H1 (cell line): ENCODE data around the gene PRKAA1. TPM values are rescaled to one million over a fixed set of nuclear protein-coding genes. Genes with fewer than 3 reads are reported as not detected.
A peak's percentile ranks its signal among the peaks of the same experiment; 100 is the strongest.

Source experiments
- CTCF ChIA-PET: fragments of 300-600 bp; sonication (Branson Sonifier 250); formaldehyde crosslinking; loops from one replicate; lab custom pipeline; 2021; ENCODE audit not compliant: partially characterized antibody; lab: Charles Lee
- POLR2A ChIA-PET: fragments of 300-600 bp; sonication (Branson Sonifier 250); formaldehyde crosslinking; loops from one replicate; lab custom pipeline; 2021; ENCODE audit warnings: inconsistent platforms; ENCODE audit not compliant: partially characterized antibody; lab: Charles Lee
- DNase-seq, 2 experiments: peaks; one replicate each; pipeline versions ENCODE4 v3.0.0 to v3.0.0-alpha.2; 2010 to 2022; ENCODE audit warnings: low spot score in 2 of 2, low read depth in 1 of 2, mixed read lengths in 1 of 2
- FAIRE-seq: peaks from 2 replicates; lab custom pipeline; 2011; peaks lifted over from hg19 to GRCh38; lab: Jason Lieb, UNC
- H2AFZ ChIP-seq: 2 replicates; pipeline ENCODE4 v1.8.1; 2012; ENCODE audit warnings: low read length, inconsistent platforms
- H2AK5ac ChIP-seq: 2 replicates; pipeline ENCODE4 v1.6.1; 2013; ENCODE audit warnings: low read depth, low read length
- H2BK120ac ChIP-seq: replicated peaks from 2 replicates; pipeline ENCODE3; 2013; ENCODE audit warnings: low read depth, low read length, inconsistent platforms
- H2BK12ac ChIP-seq: 2 replicates; pipeline ENCODE4 v1.6.1; 2013; ENCODE audit warnings: low read depth, low read length
- H2BK15ac ChIP-seq: 2 replicates; pipeline ENCODE4 v1.6.1; 2013; ENCODE audit warnings: low read length
- H2BK20ac ChIP-seq: 2 replicates; pipeline ENCODE4 v1.6.1; 2013; ENCODE audit warnings: low read length
- H2BK5ac ChIP-seq: 2 replicates; pipeline ENCODE4 v1.6.1; 2013; ENCODE audit warnings: low read depth, low read length
- H3K14ac ChIP-seq: 2 replicates; pipeline ENCODE4 v1.6.1; 2013; ENCODE audit warnings: inconsistent platforms; ENCODE audit not compliant: insufficient read length
- H3K18ac ChIP-seq: 2 replicates; pipeline ENCODE4 v1.6.1; 2013; ENCODE audit warnings: low read length; ENCODE audit errors: extremely low read depth
- H3K23ac ChIP-seq: 2 replicates; pipeline ENCODE4 v1.6.1; 2013; ENCODE audit warnings: inconsistent platforms; ENCODE audit not compliant: insufficient read length
- H3K23me2 ChIP-seq: 2 replicates; pipeline ENCODE4 v1.6.1; 2013; ENCODE audit warnings: low read depth, low read length
- H3K27ac ChIP-seq: 2 replicates; pipeline ENCODE4 v1.6.1; 2011; ENCODE audit warnings: low read depth, low read length, inconsistent platforms
- H3K27me3 ChIP-seq, 4 experiments: replicated peaks in 1 of 4; 1 replicate in 1 of 4; 2 replicates in 3 of 4; pipeline versions ENCODE4 v1.6.1 to v1.8.1; 2011 to 2013; ENCODE audit warnings: low read length in 3 of 4, mild to moderate bottlenecking in 3 of 4, inconsistent platforms in 2 of 4, mixed read lengths in 2 of 4, moderate library complexity in 1 of 4; ENCODE audit not compliant: control insufficient read depth in 3 of 4, insufficient read depth in 3 of 4; ENCODE audit errors: extremely low read depth in 1 of 4
- H3K36me3 ChIP-seq, 4 experiments: 2 replicates each; pipeline versions ENCODE4 v1.6.1 to v1.8.1; 2011 to 2013; ENCODE audit warnings: mild to moderate bottlenecking in 4 of 4, low read length in 3 of 4, moderate library complexity in 2 of 4, control low read depth in 1 of 4, inconsistent platforms in 1 of 4; ENCODE audit not compliant: insufficient read depth in 4 of 4, control insufficient read depth in 2 of 4
- H3K4ac ChIP-seq: replicated peaks from 2 replicates; pipeline ENCODE3; 2013; ENCODE audit warnings: low read length, low read depth, mixed read lengths, inconsistent platforms; ENCODE audit not compliant: insufficient read length
- H3K4me1 ChIP-seq, 4 experiments: replicated peaks in 1 of 4; 1 replicate in 1 of 4; 2 replicates in 3 of 4; pipeline versions ENCODE4 v1.6.1 to v1.8.1; 2011 to 2013; ENCODE audit warnings: low read length in 3 of 4, inconsistent platforms in 2 of 4, mixed read lengths in 1 of 4; ENCODE audit not compliant: insufficient read depth in 4 of 4, control insufficient read depth in 3 of 4
- H3K4me2 ChIP-seq, 2 experiments: 2 replicates each; pipeline versions ENCODE4 v1.6.1 to v1.8.1; 2011 to 2013; ENCODE audit warnings: low read depth in 2 of 2, low read length in 2 of 2, control low read depth in 1 of 2, inconsistent platforms in 1 of 2, mild to moderate bottlenecking in 1 of 2; ENCODE audit not compliant: insufficient read depth in 1 of 2
- H3K4me3 ChIP-seq, 4 experiments: fragments of 200-600, 300-600 bp in 1 of 4; sonication (generic), shearing (Covaris generic), sonication (Bioruptor Twin) in 1 of 4; 2 replicates each; pipeline versions ENCODE4 v1.5.1 to v1.8.1; 2011 to 2016; ENCODE audit warnings: low read length in 4 of 4, low read depth in 3 of 4, control low read depth in 2 of 4, inconsistent platforms in 2 of 4, mild to moderate bottlenecking in 2 of 4, mixed read lengths in 1 of 4, moderate library complexity in 1 of 4; ENCODE audit not compliant: insufficient read depth in 2 of 4; ENCODE audit errors: extremely low read depth in 1 of 4
- H3K56ac ChIP-seq: replicated peaks from 2 replicates; pipeline ENCODE3; 2013; ENCODE audit warnings: low read depth, mild to moderate bottlenecking, mixed read lengths, low read length, inconsistent platforms; ENCODE audit not compliant: insufficient read length
- H3K79me1 ChIP-seq: 2 replicates; pipeline ENCODE4 v1.6.1; 2013; ENCODE audit warnings: low read depth, low read length, control low read depth
- H3K79me2 ChIP-seq, 2 experiments: 2 replicates each; pipeline versions ENCODE4 v1.6.1 to v1.8.1; 2012 to 2013; ENCODE audit warnings: low read length in 2 of 2, mild to moderate bottlenecking in 2 of 2, inconsistent platforms in 1 of 2; ENCODE audit not compliant: insufficient read depth in 2 of 2, control insufficient read depth in 1 of 2
- H3K9ac ChIP-seq, 4 experiments: replicated peaks in 1 of 4; 1 replicate in 1 of 4; 2 replicates in 3 of 4; pipeline versions ENCODE4 v1.6.1 to v1.8.1; 2011 to 2013; ENCODE audit warnings: low read depth in 3 of 4, low read length in 3 of 4, control low read depth in 2 of 4, mild to moderate bottlenecking in 2 of 4, moderate library complexity in 2 of 4, inconsistent platforms in 1 of 4; ENCODE audit errors: extremely low read depth in 1 of 4
- H3K9me3 ChIP-seq, 2 experiments: 2 replicates each; pipeline versions ENCODE4 v1.6.1 to v1.8.1; 2012 to 2013; ENCODE audit warnings: mild to moderate bottlenecking in 2 of 2, moderate library complexity in 2 of 2, control low read depth in 1 of 2, inconsistent platforms in 1 of 2, low read depth in 1 of 2, low read length in 1 of 2, mixed read lengths in 1 of 2; ENCODE audit not compliant: insufficient read depth in 2 of 2
- H4K20me1 ChIP-seq, 2 experiments: replicated peaks in 1 of 2; 2 replicates each; pipeline versions ENCODE3 to v1.8.1; 2011 to 2013; ENCODE audit warnings: inconsistent platforms in 2 of 2, low read length in 2 of 2, mild to moderate bottlenecking in 1 of 2; ENCODE audit not compliant: insufficient read depth in 2 of 2, control insufficient read depth in 1 of 2
- H4K5ac ChIP-seq: 2 replicates; pipeline ENCODE4 v1.6.1; 2013; ENCODE audit warnings: low read length, low read depth, mixed read lengths, inconsistent platforms; ENCODE audit not compliant: insufficient read length
- H4K8ac ChIP-seq: 2 replicates; pipeline ENCODE4 v1.8.0; 2013; ENCODE audit warnings: mild to moderate bottlenecking, moderate library complexity, low read length, inconsistent platforms; ENCODE audit not compliant: insufficient read depth; ENCODE audit errors: extremely low read depth
- H4K91ac ChIP-seq: replicated peaks from 2 replicates; pipeline ENCODE3; 2013; ENCODE audit warnings: low read length, mixed read lengths, inconsistent platforms; ENCODE audit not compliant: insufficient read length
- EZH2 ChIP-seq: fragments of 200-600 bp; sonication (generic); IDR thresholded peaks from 2 replicates; pipeline ENCODE4 v1.7.1; 2012; ENCODE audit warnings: low read depth, mild to moderate bottlenecking, moderate library complexity, low read length, inconsistent platforms; ENCODE audit not compliant: severe bottlenecking
- JUND ChIP-seq: IDR thresholded peaks from 2 replicates; pipeline ENCODE4 v1.6.1; 2011; ENCODE audit warnings: mild to moderate bottlenecking, improper control_type of control experiment, low read length
- PHF8 ChIP-seq: fragments of 200-600 bp; sonication (generic); conservative IDR thresholded peaks from 2 replicates; pipeline ENCODE4 v1.7.1; 2012; ENCODE audit warnings: low read depth, mild to moderate bottlenecking, inconsistent platforms, low read length, moderate library complexity
- POLR2AphosphoS5 ChIP-seq: IDR thresholded peaks from 2 replicates; pipeline ENCODE4 v1.6.1; 2011; ENCODE audit warnings: low read depth, low read length
- RFX5 ChIP-seq: IDR thresholded peaks from 2 replicates; pipeline ENCODE4 v1.6.1; 2011; ENCODE audit warnings: low read depth, low read length, improper control_type of control experiment, borderline replicate concordance
- SUZ12 ChIP-seq: fragments of 200-600 bp; sonication (generic); IDR thresholded peaks from 2 replicates; pipeline ENCODE4 v1.6.1; 2012; ENCODE audit warnings: mild to moderate bottlenecking, inconsistent platforms, low read length, moderate library complexity, mixed read lengths
- TBP ChIP-seq: IDR thresholded peaks from 2 replicates; pipeline ENCODE4 v1.6.1; 2011; ENCODE audit warnings: low read depth, low read length, improper control_type of control experiment
- WGBS, 2 experiments: shearing (Covaris generic) in 1 of 2; methylation state at CpG; one replicate each; pipeline versions ENCODE4 v1.1.6 to v1.1.7; 2013 to 2015; ENCODE audit warnings: low lambda C conversion rate in 2 of 2, mixed read lengths in 2 of 2, inconsistent platforms in 1 of 2, low coverage in 1 of 2, missing lambda C conversion rate in 1 of 2; ENCODE audit not compliant: insufficient replicate concordance in 2 of 2, insufficient coverage in 1 of 2, insufficient read length in 1 of 2; ENCODE audit errors: extremely low coverage in 1 of 2, missing lambda C conversion rate in 1 of 2; 5-methylcytosine and 5-hydroxymethylcytosine counted together
- polyA plus RNA-seq, 7 experiments: library from polyadenylated mRNA; depleted of rRNA in 3 of 7; stranded (reverse) in 5 of 7; unstranded in 2 of 7; fragments of >200 nt in 5 of 7; fragments of 200-250 nt in 2 of 7; gene quantifications; 1 replicate in 5 of 7; 2 replicates in 1 of 7; 4 replicates in 1 of 7; pipeline versions ENCODE4 v1.2.1 to v1.2.3, GENCODE V29; 2011 to 2013; ENCODE audit warnings: missing spikeins in 2 of 7, mixed read lengths in 2 of 7
- total RNA-seq: library from RNA; stranded (reverse); fragmentation: NEBNext Ultra II Directional; extraction: Animal tissue kit (Norgen Biotek cat#: 25700); gene quantifications from 2 replicates; pipeline ENCODE4 v1.2.1, GENCODE V29; 2021

Gene PRKAA1
- total and polyA plus RNA-seq, 2 of the 8 experiments (the other 6 are each of a cell fraction or from before 2014, with no cell fraction given): 10.4 to 33.1 TPM

DNA sequence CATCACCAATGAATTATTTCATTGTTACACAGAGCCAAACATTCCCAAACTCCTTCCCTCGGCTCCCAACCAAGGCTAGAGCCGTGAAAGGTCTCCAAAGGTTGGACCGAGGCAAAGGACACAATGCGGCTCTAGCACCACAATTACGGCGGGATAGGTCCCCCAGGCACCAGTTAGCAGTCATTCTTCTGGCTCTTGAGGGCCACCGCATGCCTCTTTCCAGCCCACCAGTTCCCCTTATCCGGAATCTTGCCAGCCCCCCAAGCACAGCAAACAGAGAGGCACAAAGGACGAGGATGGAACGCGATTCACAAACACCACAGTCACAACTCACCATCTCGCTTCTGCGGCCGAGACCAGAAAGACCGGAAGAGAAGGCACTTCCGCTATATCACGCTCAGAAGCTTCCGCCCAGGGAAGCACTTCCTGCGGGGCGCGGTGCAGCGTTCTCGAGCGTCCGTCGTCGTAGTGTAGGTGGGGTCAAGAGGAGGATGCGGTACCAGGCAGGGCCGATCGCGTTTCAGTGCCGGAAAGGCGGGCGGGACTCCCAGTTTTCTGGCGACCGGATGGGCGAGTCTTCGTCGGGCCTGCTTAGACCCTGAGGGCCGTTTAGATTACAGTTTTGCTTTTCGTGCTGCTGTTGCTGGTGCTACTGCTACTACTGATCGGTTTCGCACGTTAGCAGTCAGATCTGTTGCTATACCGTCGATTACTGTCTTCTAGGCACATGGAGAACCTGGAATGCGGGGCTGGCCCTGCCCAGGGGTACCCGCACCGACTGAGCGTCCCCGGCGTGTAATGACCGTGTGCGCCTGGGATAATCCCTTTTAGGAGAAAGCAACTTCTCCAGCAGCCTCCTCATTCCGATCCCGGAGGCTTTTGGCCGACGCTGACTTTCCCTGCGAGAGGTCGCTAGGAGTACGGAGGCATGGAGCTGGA lies 36.9 kb upstream of the PRKAA1 start, which contains the start of gene RPL37:
TSS of gene RPL37 (minus strand) at position 374 of the 939 bp plus-strand sequence. CDS start at position 337, 37 bp downstream.
- FAIRE-seq (no peak), DNase-seq (peak; percentile 90 to 91)
- Histone ChIP-seq H3K4me3 (peak within 1 kb of the TSS; percentile 85 to 100 (median 99)), H4K8ac (peak within 1 kb of the TSS; percentile 99; the same call in 1 of the 2 replicates), H3K79me1 (0 out of 2 replicates have a peak, but pooled peaks cover 2% of the 10 kb centered on the region), H3K14ac (peak within 1 kb of the TSS; percentile 95), H2BK120ac (peak within 1 kb of the TSS; percentile 80), H3K23me2 (peaks cover 8% of the 10 kb centered on the region), H3K36me3 (peaks cover 32 to 44% (median 42%) of the 10 kb centered on the region in 4 experiments), H3K18ac (peak within 1 kb of the TSS; percentile 100), H4K91ac (peak within 1 kb of the TSS; percentile 94), H4K20me1 (peaks cover 11 to 21% of the 10 kb centered on the region in 2 experiments), H3K9ac (peak within 1 kb of the TSS; percentile 97 to 100 (median 99)), H3K4me1 (peaks cover 0 to 7% (median 1%) of the 10 kb centered on the region in 4 experiments; a peak in 2 of 7 replicates), H2BK15ac (peak within 1 kb of the TSS; percentile 81; the same call in 1 of the 2 replicates), H3K79me2 (peaks cover 17 to 42% of the 10 kb centered on the region in 2 experiments), H3K4me2 (peak within 1 kb of the TSS; percentile 86 to 93), H3K27me3 (no peaks in the 10 kb centered on the region), H2BK20ac (no peak within 1 kb of the TSS), H2AK5ac (peak within 1 kb of the TSS; percentile 83), H3K27ac (peak within 1 kb of the TSS; percentile 94), H2BK12ac (peak within 1 kb of the TSS; percentile 79; the same call in 1 of the 2 replicates), H3K4ac (peak within 1 kb of the TSS; percentile 99), H3K56ac (peak within 1 kb of the TSS; percentile 88), H3K9me3 (no peaks in the 10 kb centered on the region), H4K5ac (peak within 1 kb of the TSS; percentile 89), H2BK5ac (peak within 1 kb of the TSS; percentile 99), H2AFZ (peak within 1 kb of the TSS; percentile 70; the same call in 1 of the 2 replicates), H3K23ac (no peak within 1 kb of the TSS)
- 2% methylated on average over 61 of the region's 61 CpGs; no CpG with 5 or more reads in 1 of the 2 experiments for WGBS, 2 experiments
- ChIA-PET CTCF (interaction anchor here (1.2 kb wide), 1 partner anchor 12 kb away, joined by 3 read pairs; no protein-coding TSS in a partner anchor), POLR2A (interaction anchor here (0.6 to 16.9 kb wide), 28 partner anchors 12 to 1272 kb away, joined by 3 to 372 read pairs (median 3); partner anchors contain the start of gene CARD6)
- TF ChIP-seq TBP (peak; percentile 98), RFX5 (peak; percentile 40; the same call in 1 of the 2 replicates), JUND (peak; percentile 31; the same call in 1 of the 2 replicates), PHF8 (peak; percentile 93), SUZ12 (no peak), EZH2 (no peak), POLR2AphosphoS5 (peak; percentile 98)
